Brain microvascular endothelial cell (primary cell): ENCODE results near the gene BACH2.
"Not testable (repeated sequence)": the region's sequence is repeated elsewhere in the genome, so short reads cannot be mapped to it uniquely, and the experiment has no call there.

Experiments
- DNase-seq: peaks from one replicate; pipeline ENCODE4 v3.0.0-alpha.2; 2020
- H3K27ac ChIP-seq: fragments of 250-450 bp; sonication (Bioruptor Pico); 2 replicates; pipeline ENCODE4 v1.5.1; 2020; ENCODE audit warnings: mild to moderate bottlenecking, moderate library complexity
- H3K27me3 ChIP-seq: fragments of 250-450 bp; sonication (Bioruptor Pico); replicated peaks from 2 replicates; pipeline ENCODE4 v1.5.1; 2020; ENCODE audit warnings: mild to moderate bottlenecking
- H3K36me3 ChIP-seq: fragments of 250-450 bp; sonication (Bioruptor Pico); replicated peaks from 2 replicates; pipeline ENCODE4 v1.5.1; 2020; ENCODE audit warnings: mild to moderate bottlenecking
- H3K4me3 ChIP-seq: 2 replicates; pipeline ENCODE4 v1.5.1; 2011; ENCODE audit warnings: low read depth, mild to moderate bottlenecking, control low read depth, low read length, moderate library complexity
- in situ Hi-C: cut with HindIII; loops from 2 replicates; pipeline ENCODE4 v1.10.0; 2017; ENCODE audit warnings: low sequenced_read_pairs, low pct_ligation_motif_present
- TF ChIP-seq, protein P1 (sequence below): IDR thresholded peaks from 2 replicates; pipeline ENCODE4 v1.5.1; 2011; ENCODE audit warnings: low read depth, mild to moderate bottlenecking, moderate library complexity, low read length, control low read depth, inconsistent platforms; ENCODE audit errors: missing control alignments

Gene BACH2

DNA sequence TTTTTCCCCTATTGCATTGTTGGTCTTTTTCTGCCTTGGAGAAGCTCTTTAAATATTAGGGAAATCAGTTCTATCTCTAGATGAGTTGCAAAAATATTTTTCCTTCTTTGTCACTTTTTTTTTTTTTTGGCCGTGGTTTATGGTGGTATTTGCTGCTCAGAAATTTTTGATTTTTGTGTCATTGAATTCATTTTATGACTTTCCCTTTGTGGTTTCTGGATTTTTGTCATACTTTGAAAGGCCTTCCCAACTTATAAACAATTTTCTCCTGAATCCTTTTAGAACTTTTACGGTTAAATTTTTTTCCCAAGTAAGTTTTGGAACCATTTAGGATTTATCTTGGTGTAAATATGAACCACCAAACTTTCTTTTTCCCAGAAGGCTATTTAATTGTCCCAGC lies 256.7 kb downstream of the BACH2 start:
- Histone ChIP-seq H3K36me3 (no peaks in the 10 kb centered on the region), H3K27me3 (no peaks in the 10 kb centered on the region), H3K4me3 (no peak overlapping the region), H3K27ac (no peak overlapping the region)
- TF ChIP-seq, protein P1, sequence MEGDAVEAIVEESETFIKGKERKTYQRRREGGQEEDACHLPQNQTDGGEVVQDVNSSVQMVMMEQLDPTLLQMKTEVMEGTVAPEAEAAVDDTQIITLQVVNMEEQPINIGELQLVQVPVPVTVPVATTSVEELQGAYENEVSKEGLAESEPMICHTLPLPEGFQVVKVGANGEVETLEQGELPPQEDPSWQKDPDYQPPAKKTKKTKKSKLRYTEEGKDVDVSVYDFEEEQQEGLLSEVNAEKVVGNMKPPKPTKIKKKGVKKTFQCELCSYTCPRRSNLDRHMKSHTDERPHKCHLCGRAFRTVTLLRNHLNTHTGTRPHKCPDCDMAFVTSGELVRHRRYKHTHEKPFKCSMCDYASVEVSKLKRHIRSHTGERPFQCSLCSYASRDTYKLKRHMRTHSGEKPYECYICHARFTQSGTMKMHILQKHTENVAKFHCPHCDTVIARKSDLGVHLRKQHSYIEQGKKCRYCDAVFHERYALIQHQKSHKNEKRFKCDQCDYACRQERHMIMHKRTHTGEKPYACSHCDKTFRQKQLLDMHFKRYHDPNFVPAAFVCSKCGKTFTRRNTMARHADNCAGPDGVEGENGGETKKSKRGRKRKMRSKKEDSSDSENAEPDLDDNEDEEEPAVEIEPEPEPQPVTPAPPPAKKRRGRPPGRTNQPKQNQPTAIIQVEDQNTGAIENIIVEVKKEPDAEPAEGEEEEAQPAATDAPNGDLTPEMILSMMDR = no peak
- in situ Hi-C loops = no loop called here
- no peak for DNase-seq

DNA sequence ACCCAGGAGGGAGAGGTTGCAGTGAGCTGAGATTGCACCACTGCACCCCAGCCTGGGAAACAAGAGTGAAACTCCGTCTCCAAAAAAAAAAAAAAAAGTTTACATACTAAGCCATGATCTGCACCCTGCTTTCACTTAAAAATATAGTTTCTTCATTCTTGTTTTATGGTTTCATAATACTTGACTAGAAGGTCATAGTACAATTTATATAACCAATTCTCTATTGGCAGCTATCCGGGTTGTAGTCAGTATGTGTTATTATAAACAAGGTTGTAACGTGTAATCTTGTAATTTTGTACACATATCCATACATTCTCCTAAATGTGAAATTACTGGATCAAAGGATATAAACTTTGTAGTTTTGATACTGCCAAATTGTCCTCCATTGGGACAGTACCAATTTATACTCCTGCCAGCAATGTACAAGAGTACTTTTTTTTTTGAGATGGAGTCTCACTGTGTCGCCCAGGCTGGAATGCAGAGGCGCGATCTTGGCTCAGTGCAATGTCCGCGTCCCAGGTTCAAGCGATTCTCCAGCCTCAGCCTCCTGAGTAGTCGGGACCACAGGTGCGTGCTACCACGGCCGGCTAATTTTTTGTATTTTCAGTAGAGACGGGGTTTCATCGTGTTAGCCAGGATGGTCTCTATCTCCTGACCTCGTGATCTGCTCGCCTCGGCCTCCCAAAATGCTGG lies 257.5 kb downstream of the BACH2 start:
- no peak for DNase-seq
- TF ChIP-seq, protein P1 = no peak
- in situ Hi-C loops = no loop called here

DNA sequence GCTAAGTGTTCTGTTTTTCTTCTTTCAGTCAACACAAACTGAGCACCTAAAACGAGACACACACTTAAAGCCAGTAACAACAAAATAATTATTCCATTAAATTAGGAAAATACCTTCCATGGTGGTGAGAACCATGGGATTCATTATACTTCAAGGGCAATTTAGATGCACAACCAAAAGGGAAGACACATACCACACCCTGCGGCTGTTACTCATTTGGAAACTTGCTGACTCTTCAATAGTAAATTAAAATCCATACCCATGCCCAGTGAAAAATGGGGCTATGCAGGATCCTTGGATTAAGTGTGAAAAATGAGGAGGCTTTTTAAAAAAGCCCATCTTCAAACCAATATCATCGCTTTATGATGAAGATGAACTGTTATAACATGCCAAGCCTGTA lies 259.7 kb downstream of the BACH2 start:
- no peak for DNase-seq
- in situ Hi-C loops = no loop called here

More for the DNA sequence above, 257.5 kb downstream of the BACH2 start:
- H3K27me3 ChIP-seq = no peaks in the 10 kb centered on the region
- no peak overlapping the region for H3K4me3 ChIP-seq
- no peaks in the 10 kb centered on the region for H3K36me3 ChIP-seq
- no peak overlapping the region for H3K27ac ChIP-seq

DNA sequence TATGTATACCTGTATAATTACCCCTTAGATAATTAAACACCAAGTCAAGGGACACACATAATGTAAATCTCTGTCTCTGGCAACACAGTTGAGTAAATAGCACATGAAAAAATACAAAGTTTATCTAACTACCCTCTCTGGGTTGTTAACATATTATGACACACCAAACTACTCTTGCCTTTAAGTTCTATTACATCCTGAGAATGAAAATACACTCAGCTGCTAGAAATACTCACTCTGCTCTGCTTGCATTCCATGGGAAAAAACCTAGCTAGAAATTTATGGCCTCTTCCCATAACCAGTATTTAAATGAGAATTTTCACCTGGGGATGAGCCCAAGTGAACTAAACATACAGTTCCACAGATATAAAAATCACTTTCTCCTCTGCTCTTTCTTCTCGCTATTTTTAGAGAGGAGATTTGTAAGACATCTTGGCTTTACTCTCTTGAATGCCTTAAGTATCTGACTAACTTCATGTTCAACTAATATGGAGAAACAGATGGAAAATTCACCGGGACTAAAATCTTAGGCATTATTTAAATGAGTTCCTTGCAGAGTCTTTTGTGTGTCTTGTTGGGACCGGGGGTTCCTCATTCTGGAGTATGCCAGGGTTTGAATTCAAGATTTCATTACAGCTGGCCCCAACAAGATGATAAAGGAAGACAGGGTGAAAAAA lies 261.5 kb downstream of the BACH2 start:
- Histone ChIP-seq H3K27me3 (no peaks in the 10 kb centered on the region), H3K36me3 (no peaks in the 10 kb centered on the region), H3K4me3 (no peak overlapping the region), H3K27ac (no peak overlapping the region)
- TF ChIP-seq, protein P1 = no peak
- no peak for DNase-seq
- in situ Hi-C loops = no loop called here

More for the DNA sequence above, 259.7 kb downstream of the BACH2 start:
- Histone ChIP-seq H3K4me3 (no peak overlapping the region), H3K36me3 (no peaks in the 10 kb centered on the region), H3K27ac (no peak overlapping the region), H3K27me3 (no peaks in the 10 kb centered on the region)
- TF ChIP-seq, protein P1 = no peak

DNA sequence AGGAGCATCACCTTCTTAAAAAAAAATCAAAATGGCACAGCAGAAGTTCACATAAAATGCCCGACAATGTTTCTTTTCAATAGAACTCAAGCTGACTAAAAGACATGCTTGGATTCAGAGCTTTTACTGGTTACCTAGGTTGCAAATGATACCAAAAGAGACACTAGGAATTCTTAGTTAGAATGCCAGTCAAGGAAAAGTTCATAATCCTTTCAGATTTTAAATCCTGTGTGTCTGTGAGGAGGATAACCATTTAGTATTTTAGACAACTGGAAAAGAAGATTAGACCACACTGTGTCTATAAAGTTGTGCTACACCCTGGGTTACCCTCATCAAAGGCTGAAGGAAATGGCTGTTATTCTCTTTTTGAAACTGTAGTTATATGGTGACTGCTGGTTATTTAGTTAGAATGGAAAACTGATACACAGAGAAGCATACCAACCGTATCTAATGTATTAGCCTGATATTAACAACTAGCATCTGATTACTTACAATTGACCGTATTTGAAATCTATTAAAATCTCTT lies 262.8 kb downstream of the BACH2 start:
- no peak overlapping the region for H3K4me3 ChIP-seq
- no peaks in the 10 kb centered on the region for H3K27me3 ChIP-seq
- no peak overlapping the region for H3K27ac ChIP-seq
- TF ChIP-seq, protein P1 = no peak
- in situ Hi-C loops = no loop called here
- no peak for DNase-seq
- H3K36me3 ChIP-seq = no peaks in the 10 kb centered on the region

DNA sequence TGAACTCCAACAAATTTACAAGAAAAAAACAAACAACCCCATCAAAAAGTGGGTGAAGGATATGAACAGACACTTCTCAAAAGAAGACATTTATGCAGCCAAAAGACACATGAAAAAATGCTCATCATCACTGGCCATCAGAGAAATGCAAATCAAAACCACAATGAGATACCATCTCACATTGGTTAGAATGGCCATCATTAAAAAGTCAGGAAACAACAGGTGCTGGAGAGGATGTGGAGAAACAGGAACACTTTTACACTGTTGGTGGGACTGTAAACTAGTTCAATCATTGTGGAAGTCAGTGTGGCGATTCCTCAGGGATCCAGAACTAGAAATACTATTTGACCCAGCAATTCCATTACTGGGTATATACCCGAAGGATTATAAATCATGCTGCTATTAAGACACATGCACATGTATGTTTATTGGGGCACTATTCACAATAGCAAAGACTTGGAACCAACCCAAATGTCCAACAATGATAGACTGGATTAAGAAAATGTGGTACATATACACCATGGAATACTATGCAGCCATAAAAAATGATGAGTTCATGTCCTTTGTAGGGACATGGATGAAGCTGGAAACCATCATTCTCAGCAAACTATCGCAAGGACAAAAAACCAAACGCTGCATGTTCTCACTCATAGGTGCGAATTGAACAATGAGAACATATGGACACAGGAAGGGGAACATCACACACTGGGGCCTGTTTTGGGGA lies 264.0 kb downstream of the BACH2 start:
- H3K36me3 ChIP-seq, in situ Hi-C loops, H3K27me3 ChIP-seq: not testable (repeated sequence)

More for the DNA sequence above, 264.0 kb downstream of the BACH2 start:
- not testable (repeated sequence) for H3K27ac ChIP-seq, H3K4me3 ChIP-seq, DNase-seq
